HL-60 (cell line): Measurements from ENCODE around the gene DCX.

ENCODE experiments used
- DNase-seq, 2 experiments: peaks; one replicate each; pipeline ENCODE4 v3.0.0-alpha.2; 2010 to 2020; ENCODE audit warnings: low read depth in 1 of 2, low spot score in 1 of 2
- H3K27ac ChIP-seq: fragments of 250-450 bp; sonication (Bioruptor Pico); replicated peaks from 2 replicates; pipeline ENCODE4 v1.5.1; 2020; ENCODE audit warnings: mild to moderate bottlenecking, moderate library complexity
- H3K27me3 ChIP-seq: fragments of 250-450 bp; sonication (Bioruptor Pico); 2 replicates; pipeline ENCODE4 v1.5.1; 2021; ENCODE audit warnings: mild to moderate bottlenecking, moderate library complexity; ENCODE audit not compliant: insufficient read depth, poor library complexity, severe bottlenecking
- H3K4me3 ChIP-seq: replicated peaks from 2 replicates; pipeline ENCODE4 v1.5.1; 2011; ENCODE audit warnings: mild to moderate bottlenecking, control low read depth, low read length; ENCODE audit not compliant: insufficient read depth
- GABPA ChIP-seq: IDR thresholded peaks from 2 replicates; pipeline ENCODE4 v1.6.1; 2012; ENCODE audit warnings: low read depth
- POLR2AphosphoS5 ChIP-seq: IDR thresholded peaks from 2 replicates; pipeline ENCODE4 v1.6.1; 2012; ENCODE audit warnings: low read depth
- SPI1 ChIP-seq: IDR thresholded peaks from 2 replicates; pipeline ENCODE4 v1.6.1; 2012; ENCODE audit warnings: low read depth, mild to moderate bottlenecking, borderline replicate concordance
- long read RNA-seq: library from polyadenylated mRNA; unstranded; transcript quantifications from one replicate; pipeline ENCODE4 v2.0.0, GENCODE V29; 2020
- TF ChIP-seq, protein P1 (sequence below): IDR thresholded peaks from one replicate; pipeline ENCODE4 v1.5.1; 2011; ENCODE audit warnings: low read length, control low read depth, inconsistent platforms; ENCODE audit not compliant: insufficient read depth
- TF ChIP-seq, protein P2 (sequence below): IDR thresholded peaks from 2 replicates; pipeline ENCODE4 v1.6.1; 2012; ENCODE audit warnings: low read depth; ENCODE audit not compliant: insufficient replicate concordance

Gene DCX
- long read RNA-seq: 0 reads

DNA sequence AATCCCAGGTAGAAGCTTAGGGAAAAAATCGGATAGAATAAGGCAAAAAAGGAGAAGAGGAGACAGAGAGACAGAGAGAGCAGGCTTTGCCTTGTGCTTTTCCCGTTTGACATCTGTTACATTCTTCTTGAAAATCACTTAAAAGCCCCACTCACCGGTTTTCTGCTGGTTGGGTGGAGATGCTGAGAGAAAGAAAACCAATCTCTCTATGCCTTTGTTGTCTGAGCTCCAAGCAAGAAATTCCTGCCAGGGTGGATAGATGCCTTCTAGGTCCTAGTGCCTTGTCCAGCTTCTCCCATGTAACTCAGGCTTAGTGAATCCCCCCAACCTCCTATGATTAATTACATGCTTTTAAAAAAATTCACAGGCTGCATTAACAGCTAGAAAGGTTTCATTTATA, at the start of gene DCX:
TSS of gene DCX (minus strand) at position 210 of the 400 bp plus-strand sequence. CDS start 1,794 bp downstream, outside the sequence.
- H3K27ac ChIP-seq: no peak within 1 kb of the TSS

DNA sequence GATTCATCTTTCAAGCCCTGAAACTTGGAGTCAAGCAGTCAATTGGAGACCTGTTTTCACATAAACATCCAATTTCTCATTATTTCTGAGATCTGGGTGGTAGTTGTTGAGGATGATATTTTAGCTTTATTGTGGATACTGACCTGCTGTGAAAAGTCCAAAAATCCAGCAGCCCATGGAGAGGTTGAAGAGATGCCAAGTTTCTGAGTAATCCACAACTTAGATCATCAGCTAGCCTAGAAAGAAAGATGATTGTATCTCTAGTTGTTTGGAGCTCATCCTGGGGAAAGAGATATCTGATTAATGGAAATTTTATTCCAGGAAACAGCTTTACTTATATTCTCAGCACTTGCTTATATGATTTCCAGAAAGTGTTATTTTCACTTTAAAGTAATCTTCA, 48.6 kb upstream of the DCX start:
- Histone ChIP-seq H3K4me3 (no peak overlapping the region), H3K27ac (no peak overlapping the region), H3K27me3 (no peaks in the 10 kb centered on the region)
- DNase-seq: no peak
- TF ChIP-seq GABPA (no peak), POLR2AphosphoS5 (no peak), SPI1 (no peak)
- TF ChIP-seq, protein P1, sequence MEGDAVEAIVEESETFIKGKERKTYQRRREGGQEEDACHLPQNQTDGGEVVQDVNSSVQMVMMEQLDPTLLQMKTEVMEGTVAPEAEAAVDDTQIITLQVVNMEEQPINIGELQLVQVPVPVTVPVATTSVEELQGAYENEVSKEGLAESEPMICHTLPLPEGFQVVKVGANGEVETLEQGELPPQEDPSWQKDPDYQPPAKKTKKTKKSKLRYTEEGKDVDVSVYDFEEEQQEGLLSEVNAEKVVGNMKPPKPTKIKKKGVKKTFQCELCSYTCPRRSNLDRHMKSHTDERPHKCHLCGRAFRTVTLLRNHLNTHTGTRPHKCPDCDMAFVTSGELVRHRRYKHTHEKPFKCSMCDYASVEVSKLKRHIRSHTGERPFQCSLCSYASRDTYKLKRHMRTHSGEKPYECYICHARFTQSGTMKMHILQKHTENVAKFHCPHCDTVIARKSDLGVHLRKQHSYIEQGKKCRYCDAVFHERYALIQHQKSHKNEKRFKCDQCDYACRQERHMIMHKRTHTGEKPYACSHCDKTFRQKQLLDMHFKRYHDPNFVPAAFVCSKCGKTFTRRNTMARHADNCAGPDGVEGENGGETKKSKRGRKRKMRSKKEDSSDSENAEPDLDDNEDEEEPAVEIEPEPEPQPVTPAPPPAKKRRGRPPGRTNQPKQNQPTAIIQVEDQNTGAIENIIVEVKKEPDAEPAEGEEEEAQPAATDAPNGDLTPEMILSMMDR: no peak
- TF ChIP-seq, protein P2, sequence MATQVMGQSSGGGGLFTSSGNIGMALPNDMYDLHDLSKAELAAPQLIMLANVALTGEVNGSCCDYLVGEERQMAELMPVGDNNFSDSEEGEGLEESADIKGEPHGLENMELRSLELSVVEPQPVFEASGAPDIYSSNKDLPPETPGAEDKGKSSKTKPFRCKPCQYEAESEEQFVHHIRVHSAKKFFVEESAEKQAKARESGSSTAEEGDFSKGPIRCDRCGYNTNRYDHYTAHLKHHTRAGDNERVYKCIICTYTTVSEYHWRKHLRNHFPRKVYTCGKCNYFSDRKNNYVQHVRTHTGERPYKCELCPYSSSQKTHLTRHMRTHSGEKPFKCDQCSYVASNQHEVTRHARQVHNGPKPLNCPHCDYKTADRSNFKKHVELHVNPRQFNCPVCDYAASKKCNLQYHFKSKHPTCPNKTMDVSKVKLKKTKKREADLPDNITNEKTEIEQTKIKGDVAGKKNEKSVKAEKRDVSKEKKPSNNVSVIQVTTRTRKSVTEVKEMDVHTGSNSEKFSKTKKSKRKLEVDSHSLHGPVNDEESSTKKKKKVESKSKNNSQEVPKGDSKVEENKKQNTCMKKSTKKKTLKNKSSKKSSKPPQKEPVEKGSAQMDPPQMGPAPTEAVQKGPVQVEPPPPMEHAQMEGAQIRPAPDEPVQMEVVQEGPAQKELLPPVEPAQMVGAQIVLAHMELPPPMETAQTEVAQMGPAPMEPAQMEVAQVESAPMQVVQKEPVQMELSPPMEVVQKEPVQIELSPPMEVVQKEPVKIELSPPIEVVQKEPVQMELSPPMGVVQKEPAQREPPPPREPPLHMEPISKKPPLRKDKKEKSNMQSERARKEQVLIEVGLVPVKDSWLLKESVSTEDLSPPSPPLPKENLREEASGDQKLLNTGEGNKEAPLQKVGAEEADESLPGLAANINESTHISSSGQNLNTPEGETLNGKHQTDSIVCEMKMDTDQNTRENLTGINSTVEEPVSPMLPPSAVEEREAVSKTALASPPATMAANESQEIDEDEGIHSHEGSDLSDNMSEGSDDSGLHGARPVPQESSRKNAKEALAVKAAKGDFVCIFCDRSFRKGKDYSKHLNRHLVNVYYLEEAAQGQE: no peak

More for the DNA sequence above, at the start of gene DCX:
- Histone ChIP-seq H3K27me3 (no peaks in the 10 kb centered on the region), H3K4me3 (no peak within 1 kb of the TSS)
- no peak for TF ChIP-seq POLR2AphosphoS5
- no peak for TF ChIP-seq SPI1
- TF ChIP-seq, protein P2: no peak
- TF ChIP-seq, protein P1: no peak
- TF ChIP-seq GABPA: no peak
- no peak for DNase-seq

DNA sequence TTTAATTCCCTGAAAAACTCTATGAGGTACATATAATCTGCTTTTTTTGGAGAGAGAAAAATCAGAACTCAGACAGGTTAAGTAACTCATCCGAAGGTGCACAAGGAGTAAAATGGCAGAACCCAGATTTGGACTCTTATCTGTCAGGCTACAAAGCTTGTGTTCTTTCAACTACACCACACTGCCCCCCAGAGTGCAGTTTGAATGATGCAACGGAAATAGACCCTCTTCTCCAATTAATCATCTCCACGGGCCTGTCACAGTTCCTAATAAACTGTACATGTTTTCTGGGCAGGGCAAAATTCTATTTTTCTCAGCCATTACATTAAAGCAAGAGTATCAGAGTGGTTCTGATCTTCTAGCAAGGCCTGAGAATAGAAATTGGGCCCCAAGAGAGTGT, 35.3 kb upstream of the DCX start:
- H3K27me3 ChIP-seq: no peaks in the 10 kb centered on the region
- DNase-seq: peak in 1 of 2 experiments; percentile 23
- TF ChIP-seq, protein P2: no peak
- TF ChIP-seq GABPA (no peak), POLR2AphosphoS5 (no peak), SPI1 (no peak)
- TF ChIP-seq, protein P1: no peak
- no peak overlapping the region for H3K4me3 ChIP-seq
- no peak overlapping the region for H3K27ac ChIP-seq
